Measurements from ENCODE around the gene WTAP.

- TF ChIP-seq MXI1 (IDR thresholded peaks at IDR 0.05; ENCODE audit: borderline replicate concordance, low read depth, low read length) (no peak), POLR2A (IDR thresholded peaks at IDR 0.05; ENCODE audit: low read depth, low read length) (no peak), CTCF (conservative IDR thresholded peaks at IDR 0.05; ENCODE audit: low read depth, low read length) (no peak), RFX5 (IDR thresholded peaks at IDR 0.05; ENCODE audit: low read depth, low read length) (no peak)
Observed at GRCh38 chr6:159736908-159737307, 9.6 kb downstream of the WTAP start.
